ENCODE results near the gene TCN2. TPM values are rescaled to one million over a fixed set of nuclear protein-coding genes. Genes with fewer than 3 reads are reported as not detected.

The TCN2 gene
- total RNA-seq, 2 donors from 2014 or later = 16.7 to 40.7 TPM

DNA sequence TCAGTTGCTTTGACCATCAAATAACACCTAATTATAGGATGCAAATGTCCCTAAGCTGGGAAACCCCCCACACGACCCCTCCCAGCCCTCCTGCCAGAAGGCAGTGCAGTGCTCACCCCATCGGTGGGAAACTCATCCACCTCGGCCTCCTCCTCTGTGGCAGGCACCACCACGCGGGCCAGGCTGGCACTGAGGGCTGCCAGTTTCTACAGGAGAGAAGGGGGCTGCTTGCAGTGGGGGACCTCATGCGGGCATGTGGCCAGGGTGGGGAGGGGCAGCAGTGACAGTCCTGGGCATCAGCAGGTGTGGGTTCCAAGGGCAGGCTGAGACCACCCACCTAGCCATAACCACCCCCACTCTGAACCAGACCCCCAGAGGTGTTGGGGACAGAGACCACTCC lies 26.1 kb upstream of the TCN2 start:
- 74% methylated on average over 6 of the region's 6 CpGs for WGBS
- Histone ChIP-seq H3K27me3 (replicated peaks; ENCODE audit: insufficient read depth) (no peaks in the 10 kb centered on the region), H3K4me1 (replicated peaks) (no peaks in the 10 kb centered on the region), H3K9me3 (no peaks in the 10 kb centered on the region), H3K36me3 (peaks cover 54 to 71% of the 10 kb centered on the region in 2 donors), H3K4me3 (no peak overlapping the region), H3K27ac (no peak overlapping the region)
- no peak for TF ChIP-seq CTCF (IDR thresholded peaks at IDR 0.05)
- no peak for TF ChIP-seq POLR2AphosphoS5 (IDR thresholded peaks at IDR 0.05)
- TF ChIP-seq POLR2A (IDR thresholded peaks at IDR 0.05) = no peak
- no peak for DNase-seq (ENCODE audit: low spot score)
- intact Hi-C loops (cut with DNase I) = no loop called here

DNA sequence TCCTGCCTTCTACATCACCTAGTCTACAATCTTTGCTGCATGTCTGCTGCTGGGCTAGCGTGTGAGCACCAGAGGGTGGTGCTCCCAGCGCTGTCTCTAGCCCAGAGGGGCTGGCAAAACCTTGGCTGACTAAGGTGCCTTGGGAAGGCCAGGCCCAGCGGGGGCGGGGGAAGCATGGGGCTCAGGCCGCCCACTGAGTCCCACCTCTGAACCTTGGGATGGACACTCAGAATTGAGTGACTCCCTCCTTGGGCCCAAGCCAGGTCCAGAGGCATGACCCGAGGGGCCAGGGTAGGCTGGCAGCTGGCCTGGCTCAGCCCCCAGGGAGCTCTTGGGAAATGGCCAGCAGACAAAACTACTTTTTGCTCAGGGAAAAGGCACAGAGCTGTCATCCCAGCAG lies 24.9 kb upstream of the TCN2 start:
- Histone ChIP-seq H3K9me3 (no peaks in the 10 kb centered on the region), H3K27ac (no peak overlapping the region), H3K27me3 (replicated peaks; ENCODE audit: insufficient read depth) (no peaks in the 10 kb centered on the region), H3K4me1 (replicated peaks) (no peaks in the 10 kb centered on the region), H3K36me3 (peaks cover 54 to 71% of the 10 kb centered on the region in 2 donors), H3K4me3 (no peak overlapping the region)
- TF ChIP-seq POLR2AphosphoS5 (IDR thresholded peaks at IDR 0.05) (no peak), POLR2A (IDR thresholded peaks at IDR 0.05) (no peak), CTCF (IDR thresholded peaks at IDR 0.05) (no peak)
- intact Hi-C loops (cut with DNase I) = no loop called here
- 87% methylated on average over 6 of the region's 6 CpGs for WGBS
- DNase-seq (ENCODE audit: low spot score) = no peak

DNA sequence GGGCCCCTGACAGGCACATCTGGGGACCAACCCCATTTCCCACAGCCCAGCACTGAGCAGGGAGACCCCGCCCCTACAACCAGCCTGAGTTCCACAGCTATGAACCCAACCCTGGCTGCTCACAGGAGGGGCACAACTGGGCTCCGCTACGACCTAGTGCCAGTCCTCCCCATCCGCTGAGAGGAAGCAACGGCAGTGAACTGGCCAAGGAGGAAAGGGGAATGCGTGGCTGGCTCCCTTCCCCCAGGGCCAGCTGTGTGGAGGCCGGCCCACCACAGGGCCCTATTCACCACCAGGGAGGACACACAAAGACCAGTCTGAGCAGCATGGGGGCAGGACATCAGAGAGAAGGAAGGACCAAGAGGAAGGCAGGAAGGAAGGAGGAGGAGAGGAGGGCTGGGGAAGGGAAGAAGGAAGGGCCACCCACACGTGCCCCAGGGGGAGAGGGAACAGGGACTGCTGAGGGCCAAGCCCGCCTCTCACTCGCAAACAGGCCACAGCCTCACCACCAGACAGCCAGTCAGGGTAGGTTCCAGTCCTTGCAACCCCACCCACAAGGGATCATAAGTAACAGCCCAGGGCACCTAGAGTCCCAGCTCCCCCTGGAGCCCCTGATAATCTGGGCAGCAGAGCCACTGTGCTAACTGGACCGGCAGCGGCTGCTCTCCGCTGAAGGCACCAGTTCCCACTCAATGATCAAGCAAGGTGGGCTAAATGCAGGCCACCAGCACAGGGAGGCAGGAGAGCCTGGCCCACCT lies 24.0 kb upstream of the TCN2 start:
- H3K27me3 ChIP-seq (replicated peaks; ENCODE audit: insufficient read depth) = no peaks in the 10 kb centered on the region
- no peaks in the 10 kb centered on the region for H3K4me1 ChIP-seq (replicated peaks)
- no peak overlapping the region for H3K4me3 ChIP-seq
- H3K27ac ChIP-seq = no peak overlapping the region
- intact Hi-C loops (cut with DNase I) = no loop called here
- H3K9me3 ChIP-seq = no peaks in the 10 kb centered on the region
- H3K36me3 ChIP-seq = peaks cover 54 to 78% of the 10 kb centered on the region in 2 donors
- TF ChIP-seq POLR2AphosphoS5 (IDR thresholded peaks at IDR 0.05) (no peak), POLR2A (IDR thresholded peaks at IDR 0.05) (no peak), CTCF (IDR thresholded peaks at IDR 0.05) (no peak)
- 73% methylated on average over 13 of the region's 13 CpGs for WGBS
- DNase-seq (ENCODE audit: low spot score) = no peak

- Histone ChIP-seq H3K36me3 (peaks cover 53 to 67% of the 10 kb centered on the region in 2 donors), H3K27me3 (replicated peaks; ENCODE audit: insufficient read depth) (no peaks in the 10 kb centered on the region), H3K4me3 (no peak overlapping the region), H3K9me3 (no peaks in the 10 kb centered on the region), H3K4me1 (replicated peaks) (no peaks in the 10 kb centered on the region), H3K27ac (no peak overlapping the region)
- no peak for TF ChIP-seq POLR2AphosphoS5 (IDR thresholded peaks at IDR 0.05)
- no peak for TF ChIP-seq POLR2A (IDR thresholded peaks at IDR 0.05)
- no peak for TF ChIP-seq CTCF (IDR thresholded peaks at IDR 0.05)
- intact Hi-C loops (cut with DNase I) = no loop called here
- 91% methylated on average over 15 of the region's 15 CpGs for WGBS
- DNase-seq (ENCODE audit: low spot score) = no peak
Observed at GRCh38 chr22:30584441-30584840, 22.5 kb upstream of the TCN2 start.

- Histone ChIP-seq H3K36me3 (peaks cover 33 to 52% of the 10 kb centered on the region in 2 donors), H3K4me3 (no peak overlapping the region), H3K4me1 (replicated peaks) (peaks cover 4% of the 10 kb centered on the region), H3K27ac (no peak overlapping the region), H3K27me3 (replicated peaks; ENCODE audit: insufficient read depth) (no peaks in the 10 kb centered on the region), H3K9me3 (no peaks in the 10 kb centered on the region)
- no peak for TF ChIP-seq CTCF (IDR thresholded peaks at IDR 0.05)
- no peak for TF ChIP-seq POLR2A (IDR thresholded peaks at IDR 0.05)
- TF ChIP-seq POLR2AphosphoS5 (IDR thresholded peaks at IDR 0.05) = no peak
- WGBS = 96% methylated on average over 8 of the region's 8 CpGs
- intact Hi-C loops (cut with DNase I) = no loop called here
- DNase-seq (ENCODE audit: low spot score) = no peak
Observed at GRCh38 chr22:30586414-30586813, 20.6 kb upstream of the TCN2 start.
